RWPE1 (cell line): ENCODE data around the gene COL25A1.

Experiments used
- CTCF ChIA-PET: fragments of 350-600 bp; sonication (Branson Sonifier 250); formaldehyde crosslinking; extraction: SDS; loops from one replicate; lab custom pipeline; 2021; lab: Yijun Ruan, JAX
- POLR2A ChIA-PET: fragments of 400-600 bp; formaldehyde crosslinking; extraction: SDS; loops from one replicate; lab custom pipeline; 2020; ENCODE audit warnings: antibody characterized with exemption; ENCODE audit not compliant: low non-redundant PET; lab: Yijun Ruan, JAX
- DNase-seq: peaks from one replicate; pipeline ENCODE4 v3.0.0; 2012; ENCODE audit warnings: low spot score
- H3K27ac ChIP-seq: fragments of 450-650 bp; 2 replicates; pipeline ENCODE4 v1.5.1; 2017
- TF ChIP-seq, protein P1 (sequence below): fragments of 450-650 bp; conservative IDR thresholded peaks from 2 replicates; pipeline ENCODE4 v1.5.1; 2017; ENCODE audit warnings: low read depth, mild to moderate bottlenecking

Gene COL25A1

DNA sequence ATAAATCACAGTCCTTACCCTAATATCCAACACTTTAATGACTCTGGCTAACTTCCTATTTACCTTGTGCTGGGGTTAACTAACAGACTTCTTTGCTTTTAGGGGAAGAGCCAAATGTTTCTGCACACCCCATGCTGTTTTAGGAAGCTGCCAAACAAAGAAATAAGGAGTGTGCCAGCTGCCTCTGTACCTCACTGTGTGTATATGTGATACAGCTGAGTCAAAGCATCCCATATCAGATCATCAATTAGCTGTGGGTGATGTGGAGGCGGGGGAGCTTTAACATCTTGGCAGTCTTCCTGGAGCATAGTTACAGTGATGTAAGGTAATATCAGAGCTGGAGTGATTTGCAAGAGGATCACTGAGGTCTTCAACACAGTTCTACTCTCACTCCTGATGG lies 95.4 kb downstream of the COL25A1 start:
- CTCF ChIA-PET, result no interaction called here
- H3K27ac ChIP-seq, result no peak overlapping the region
- TF ChIP-seq, protein P1, sequence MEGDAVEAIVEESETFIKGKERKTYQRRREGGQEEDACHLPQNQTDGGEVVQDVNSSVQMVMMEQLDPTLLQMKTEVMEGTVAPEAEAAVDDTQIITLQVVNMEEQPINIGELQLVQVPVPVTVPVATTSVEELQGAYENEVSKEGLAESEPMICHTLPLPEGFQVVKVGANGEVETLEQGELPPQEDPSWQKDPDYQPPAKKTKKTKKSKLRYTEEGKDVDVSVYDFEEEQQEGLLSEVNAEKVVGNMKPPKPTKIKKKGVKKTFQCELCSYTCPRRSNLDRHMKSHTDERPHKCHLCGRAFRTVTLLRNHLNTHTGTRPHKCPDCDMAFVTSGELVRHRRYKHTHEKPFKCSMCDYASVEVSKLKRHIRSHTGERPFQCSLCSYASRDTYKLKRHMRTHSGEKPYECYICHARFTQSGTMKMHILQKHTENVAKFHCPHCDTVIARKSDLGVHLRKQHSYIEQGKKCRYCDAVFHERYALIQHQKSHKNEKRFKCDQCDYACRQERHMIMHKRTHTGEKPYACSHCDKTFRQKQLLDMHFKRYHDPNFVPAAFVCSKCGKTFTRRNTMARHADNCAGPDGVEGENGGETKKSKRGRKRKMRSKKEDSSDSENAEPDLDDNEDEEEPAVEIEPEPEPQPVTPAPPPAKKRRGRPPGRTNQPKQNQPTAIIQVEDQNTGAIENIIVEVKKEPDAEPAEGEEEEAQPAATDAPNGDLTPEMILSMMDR, result no peak
- peak; percentile 29 for DNase-seq
- POLR2A ChIA-PET, result no interaction called here

DNA sequence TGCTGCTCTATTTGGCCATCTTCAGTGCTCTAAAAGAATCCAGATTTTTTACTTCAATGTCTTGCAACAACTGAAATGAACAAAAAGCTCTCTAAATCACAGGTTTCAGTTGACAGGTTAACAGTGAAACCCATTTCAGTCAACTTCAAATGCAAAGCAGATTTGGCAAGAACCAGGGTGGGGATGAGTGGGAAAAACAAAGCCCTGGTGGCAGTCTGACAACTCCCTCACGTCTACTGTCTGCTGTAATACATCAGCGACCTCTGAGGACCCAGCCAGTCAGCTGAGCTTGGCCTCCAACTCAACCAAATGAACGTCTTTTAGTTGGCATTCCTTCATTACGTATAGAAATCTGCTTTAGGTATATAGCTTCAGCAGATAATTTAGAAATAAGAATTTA lies 95.8 kb downstream of the COL25A1 start:
- CTCF ChIA-PET, result no interaction called here
- TF ChIP-seq, protein P1, result no peak
- no peak overlapping the region for H3K27ac ChIP-seq
- POLR2A ChIA-PET, result no interaction called here
- no peak for DNase-seq

DNA sequence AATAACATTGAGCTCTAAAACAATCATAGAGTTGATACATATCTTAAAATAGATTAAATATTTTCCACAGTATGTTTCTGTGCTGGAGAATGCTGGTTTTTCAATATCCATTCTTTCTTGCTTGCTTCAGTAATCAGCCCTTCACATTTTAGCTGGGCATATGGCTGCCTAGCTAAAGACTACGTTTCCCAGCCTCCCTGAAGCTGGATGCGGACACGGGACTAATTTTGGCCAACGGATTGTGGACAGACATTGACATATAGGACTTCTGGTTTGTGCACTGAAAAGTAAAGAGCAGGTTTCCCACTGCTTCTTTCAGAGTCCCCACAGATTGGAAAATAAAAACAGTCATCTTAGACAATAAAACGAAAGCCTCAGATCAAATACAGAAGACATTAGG lies 97.3 kb downstream of the COL25A1 start:
- POLR2A ChIA-PET, result no interaction called here
- no peak overlapping the region for H3K27ac ChIP-seq
- DNase-seq, result no peak
- CTCF ChIA-PET, result no interaction called here
- TF ChIP-seq, protein P1, result no peak

DNA sequence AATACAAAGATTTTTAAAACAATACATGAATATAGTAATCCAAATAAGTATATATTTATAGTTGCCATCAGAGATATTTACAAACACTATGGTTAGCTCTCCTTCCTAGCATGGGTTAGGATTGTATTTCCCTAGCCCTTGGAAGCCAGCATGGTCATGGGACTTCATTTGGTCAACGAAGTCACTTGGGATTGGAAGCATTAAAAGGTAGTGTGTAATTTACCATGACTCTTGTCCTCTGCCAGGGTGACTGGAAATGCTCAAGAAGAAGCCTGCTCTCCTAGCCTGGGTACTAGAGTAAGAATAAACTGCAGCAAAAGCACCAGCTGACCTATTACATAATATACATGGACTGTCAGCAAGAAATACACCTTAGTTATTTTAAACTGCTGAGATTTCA lies 102.9 kb downstream of the COL25A1 start:
- ChIA-PET CTCF (no interaction called here), POLR2A (no interaction called here)
- no peak for DNase-seq
- H3K27ac ChIP-seq, result no peak overlapping the region
- TF ChIP-seq, protein P1, result no peak

DNA sequence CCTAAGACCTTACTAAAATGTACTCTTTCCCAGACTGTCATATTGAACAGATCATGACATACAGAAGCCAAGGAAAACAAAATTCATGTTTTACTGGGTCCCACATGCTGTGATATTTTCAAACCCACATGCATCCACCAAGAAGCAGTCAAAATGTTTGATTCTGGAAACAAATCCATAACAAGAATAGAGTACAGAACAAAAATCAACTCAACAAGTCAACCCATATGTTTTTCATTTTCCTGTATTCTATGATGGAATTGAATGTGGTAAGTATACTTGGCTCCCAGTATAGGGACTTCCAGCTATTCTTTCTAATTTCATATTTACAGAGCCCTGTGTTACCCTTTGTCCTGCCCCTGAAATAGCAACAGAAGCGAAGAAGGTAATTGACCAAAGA lies 106.8 kb downstream of the COL25A1 start:
- POLR2A ChIA-PET, result no interaction called here
- TF ChIP-seq, protein P1, result no peak
- H3K27ac ChIP-seq, result no peak overlapping the region
- CTCF ChIA-PET, result interaction anchor here (0.8 kb wide), 1 partner anchor 359 kb away, joined by 3 read pairs; no protein-coding TSS in a partner anchor
- no peak for DNase-seq

DNA sequence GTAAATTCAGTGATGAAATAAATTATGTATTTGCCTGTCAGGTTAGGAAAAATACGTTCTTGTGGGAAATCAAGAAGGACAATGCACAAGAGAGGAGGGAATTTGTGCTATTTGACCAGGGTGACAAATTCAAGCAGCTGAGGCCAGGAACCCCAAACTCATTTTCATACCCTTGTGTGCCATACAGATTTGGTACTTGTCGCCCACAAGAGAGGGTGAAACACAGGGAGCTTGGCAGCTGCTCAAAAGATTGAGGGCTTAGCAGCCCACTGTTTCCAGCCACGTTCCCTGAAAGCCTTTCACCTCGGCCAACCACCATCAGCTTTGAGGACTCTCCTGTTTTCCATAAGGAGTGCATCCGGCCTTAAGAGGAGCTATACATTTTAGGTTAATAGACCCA lies 111.2 kb downstream of the COL25A1 start:
- TF ChIP-seq, protein P1, result no peak
- no peak overlapping the region for H3K27ac ChIP-seq
- no peak for DNase-seq
- ChIA-PET CTCF (no interaction called here), POLR2A (no interaction called here)
